Endodermal cell (in vitro differentiated cells): Measurements from ENCODE around the gene HP. TPM values are rescaled to one million over a fixed set of nuclear protein-coding genes. Genes with fewer than 3 reads are reported as not detected.

Experiments used
- DNase-seq: peaks from one replicate; pipeline ENCODE4 v3.0.0-alpha.2; 2017
- H3K27ac ChIP-seq: 2 replicates; pipeline ENCODE4 v1.5.1; 2013; ENCODE audit warnings: mild to moderate bottlenecking, low read depth, low read length, moderate library complexity
- H3K27me3 ChIP-seq: 2 replicates; pipeline ENCODE4 v1.6.1; 2013; ENCODE audit warnings: mild to moderate bottlenecking, low read length, moderate library complexity; ENCODE audit not compliant: insufficient read depth, control insufficient read depth, poor library complexity, severe bottlenecking
- H3K36me3 ChIP-seq: 2 replicates; pipeline ENCODE4 v1.7.0; 2013; ENCODE audit warnings: mild to moderate bottlenecking, low read length, moderate library complexity; ENCODE audit not compliant: control insufficient read depth, insufficient read depth
- H3K4me1 ChIP-seq: one replicate; pipeline ENCODE4 v1.7.0; 2013; ENCODE audit warnings: low read length; ENCODE audit not compliant: control insufficient read depth, insufficient read depth
- H3K4me3 ChIP-seq: 2 replicates; pipeline ENCODE4 v1.5.1; 2013; ENCODE audit warnings: mild to moderate bottlenecking, low read length, moderate library complexity
- H3K9ac ChIP-seq: 2 replicates; pipeline ENCODE4 v1.6.1; 2013; ENCODE audit warnings: mild to moderate bottlenecking, low read length, moderate library complexity; ENCODE audit not compliant: poor library complexity, severe bottlenecking; ENCODE audit errors: extremely low read depth
- H3K9me3 ChIP-seq: 2 replicates; pipeline ENCODE4 v1.6.1; 2013; ENCODE audit warnings: mild to moderate bottlenecking, low read length, moderate library complexity; ENCODE audit not compliant: control insufficient read depth
- H3K27ac Mint-ChIP-seq: 2 replicates; pipeline ENCODE4 v1.8.0; 2020; ENCODE audit warnings: mixed read lengths
- H3K27me3 Mint-ChIP-seq: 2 replicates; pipeline ENCODE4 v1.8.0; 2021; ENCODE audit warnings: mild to moderate bottlenecking, mixed read lengths; ENCODE audit not compliant: insufficient read depth
- H3K36me3 Mint-ChIP-seq: 2 replicates; pipeline ENCODE4 v1.8.0; 2020; ENCODE audit warnings: low read depth, mixed read lengths
- H3K4me1 Mint-ChIP-seq: 2 replicates; pipeline ENCODE4 v1.8.0; 2020; ENCODE audit warnings: mixed read lengths
- H3K4me3 Mint-ChIP-seq: 2 replicates; pipeline ENCODE4 v1.8.0; 2020; ENCODE audit warnings: mild to moderate bottlenecking, moderate library complexity, mixed read lengths
- H3K9me3 Mint-ChIP-seq: 2 replicates; pipeline ENCODE4 v1.8.0; 2020; ENCODE audit warnings: mild to moderate bottlenecking, mixed read lengths
- CTCF ChIP-seq: fragments of 200-600 bp; sonication (generic); conservative IDR thresholded peaks from 2 replicates; pipeline ENCODE4 v1.5.0; 2021; ENCODE audit warnings: antibody characterized with exemption, mild to moderate bottlenecking
- WGBS, 2 experiments: methylation state at CpG; one replicate each; pipeline versions ENCODE4 v1.1.5 to v1.1.7; 2013; ENCODE audit warnings: missing lambda C conversion rate in 2 of 2, mixed read lengths in 1 of 2; ENCODE audit not compliant: insufficient coverage in 1 of 2, insufficient read length in 1 of 2; 5-methylcytosine and 5-hydroxymethylcytosine counted together
- total RNA-seq, 2 donors: library from RNA; stranded (reverse); fragmentation: NEBNext Ultra II Directional in 1 of 2; extraction: Animal tissue kit (Norgen Biotek cat#: 25700) in 1 of 2; gene quantifications; 2 replicates in 1 of 2; 3 replicates in 1 of 2; pipeline ENCODE4 v1.2.1, GENCODE V29; 2021

The HP gene
- total RNA-seq, 2 donors from 2014 or later, result 3.9 to 9.5 TPM

GRCh38 chr16:72105978-72106377 lies 51.7 kb downstream of the HP start:
- Mint-ChIP-seq H3K27ac (no peak overlapping the region), H3K9me3 (no peaks in the 10 kb centered on the region), H3K4me3 (no peak overlapping the region), H3K27me3 (no peaks in the 10 kb centered on the region), H3K4me1 (no peaks in the 10 kb centered on the region), H3K36me3 (peaks cover 97% of the 10 kb centered on the region)
- no peaks in the 10 kb centered on the region for H3K4me1 ChIP-seq
- no peak for TF ChIP-seq CTCF
- WGBS, 2 experiments, result 94 to 98% methylated on average over 9 to 12 of the region's 12 CpGs
- no peaks in the 10 kb centered on the region for H3K27me3 ChIP-seq
- H3K9ac ChIP-seq, result no peak overlapping the region
- no peaks in the 10 kb centered on the region for H3K9me3 ChIP-seq
- no peak overlapping the region for H3K4me3 ChIP-seq
- H3K36me3 ChIP-seq, result peaks cover 94% of the 10 kb centered on the region
- H3K27ac ChIP-seq, result no peak overlapping the region
- DNase-seq, result no peak

GRCh38 chr16:72107371-72107770 lies 53.1 kb downstream of the HP start:
- Histone ChIP-seq H3K4me3 (no peak overlapping the region), H3K9ac (no peak overlapping the region), H3K27me3 (no peaks in the 10 kb centered on the region), H3K4me1 (no peaks in the 10 kb centered on the region), H3K36me3 (peaks cover 93% of the 10 kb centered on the region), H3K9me3 (no peaks in the 10 kb centered on the region), H3K27ac (no peak overlapping the region)
- peaks cover 98% of the 10 kb centered on the region for H3K36me3 Mint-ChIP-seq
- TF ChIP-seq CTCF, result no peak
- DNase-seq, result no peak
- H3K27me3 Mint-ChIP-seq, result no peaks in the 10 kb centered on the region
- no peak overlapping the region for H3K27ac Mint-ChIP-seq
- 92 to 95% methylated on average over 12 to 17 of the region's 17 CpGs for WGBS, 2 experiments
- no peaks in the 10 kb centered on the region for H3K9me3 Mint-ChIP-seq
- H3K4me3 Mint-ChIP-seq, result no peak overlapping the region
- H3K4me1 Mint-ChIP-seq, result peaks cover 2% of the 10 kb centered on the region

GRCh38 chr16:72108353-72109102 lies 54.2 kb downstream of the HP start:
- no peaks in the 10 kb centered on the region for H3K27me3 Mint-ChIP-seq
- H3K4me3 Mint-ChIP-seq, result no peak overlapping the region
- H3K9me3 Mint-ChIP-seq, result no peaks in the 10 kb centered on the region
- peaks cover 98% of the 10 kb centered on the region for H3K36me3 Mint-ChIP-seq
- no peak overlapping the region for H3K27ac Mint-ChIP-seq
- H3K4me1 Mint-ChIP-seq, result peaks cover 2% of the 10 kb centered on the region
- H3K27ac ChIP-seq, result no peak overlapping the region
- 89 to 91% methylated on average over 11 to 16 of the region's 16 CpGs for WGBS, 2 experiments
- DNase-seq, result no peak
- peaks cover 85% of the 10 kb centered on the region for H3K36me3 ChIP-seq
- no peaks in the 10 kb centered on the region for H3K4me1 ChIP-seq
- no peak for TF ChIP-seq CTCF
- no peak overlapping the region for H3K4me3 ChIP-seq
- H3K9ac ChIP-seq, result no peak overlapping the region
- H3K27me3 ChIP-seq, result no peaks in the 10 kb centered on the region
- no peaks in the 10 kb centered on the region for H3K9me3 ChIP-seq
